Neuronal stem cell (in vitro differentiated cells): ENCODE results near the gene DRD2.
A peak's percentile ranks its signal among the peaks of the same experiment; 100 is the strongest.

Experiments used
- DNase-seq: peaks from one replicate; pipeline ENCODE4 v3.0.0-alpha.2; 2013; ENCODE audit warnings: low spot score
- H2AFZ ChIP-seq: one replicate; pipeline ENCODE4 v1.6.1; 2013; ENCODE audit warnings: mild to moderate bottlenecking, low read length, inconsistent platforms
- H2AK5ac ChIP-seq: 2 replicates; pipeline ENCODE4 v1.6.1; 2013; ENCODE audit warnings: low read depth, mild to moderate bottlenecking, inconsistent platforms, low read length, moderate library complexity, mixed read lengths
- H2BK120ac ChIP-seq: 2 replicates; pipeline ENCODE4 v1.6.1; 2013; ENCODE audit warnings: low read depth, mild to moderate bottlenecking, inconsistent platforms, low read length, moderate library complexity, mixed read lengths
- H2BK12ac ChIP-seq: one replicate; pipeline ENCODE4 v1.6.1; 2013; ENCODE audit warnings: low read length, inconsistent platforms
- H2BK15ac ChIP-seq: 2 replicates; pipeline ENCODE4 v1.6.1; 2013; ENCODE audit warnings: mild to moderate bottlenecking, low read length, inconsistent platforms, mixed read lengths
- H2BK5ac ChIP-seq: one replicate; pipeline ENCODE4 v1.6.1; 2013; ENCODE audit warnings: inconsistent platforms, mild to moderate bottlenecking, low read length, moderate library complexity
- H3K14ac ChIP-seq: one replicate; pipeline ENCODE4 v1.6.1; 2013; ENCODE audit warnings: low read length, inconsistent platforms
- H3K18ac ChIP-seq: 2 replicates; pipeline ENCODE4 v1.6.1; 2013; ENCODE audit warnings: low read length, inconsistent platforms
- H3K23ac ChIP-seq: 2 replicates; pipeline ENCODE4 v1.6.1; 2013; ENCODE audit warnings: low read depth, mild to moderate bottlenecking, mixed read lengths, low read length, inconsistent platforms; ENCODE audit not compliant: poor library complexity
- H3K27ac ChIP-seq: replicated peaks from 3 replicates; pipeline ENCODE4 v1.5.1; 2013; ENCODE audit warnings: low read length, inconsistent platforms
- H3K27me3 ChIP-seq, 3 experiments: 2 replicates each; pipeline ENCODE4 v1.6.1; 2013; ENCODE audit warnings: low read length in 3 of 3, mild to moderate bottlenecking in 2 of 3, inconsistent platforms in 1 of 3, low read depth in 1 of 3, mixed read lengths in 1 of 3, moderate library complexity in 1 of 3; ENCODE audit not compliant: control insufficient read depth in 3 of 3, insufficient read depth in 3 of 3
- H3K36me3 ChIP-seq, 2 donors: replicated peaks in 1 of 2; 2 replicates each; pipeline ENCODE4 v1.6.1; 2013; ENCODE audit warnings: low read length in 2 of 2; ENCODE audit not compliant: control insufficient read depth in 2 of 2, insufficient read depth in 2 of 2
- H3K4ac ChIP-seq: 2 replicates; pipeline ENCODE4 v1.6.1; 2013; ENCODE audit warnings: inconsistent platforms, mild to moderate bottlenecking, low read length, moderate library complexity
- H3K4me1 ChIP-seq, 2 donors: 1 replicate in 1 of 2; 2 replicates in 1 of 2; pipeline ENCODE4 v1.6.1; 2013; ENCODE audit warnings: low read length in 2 of 2, low read depth in 1 of 2; ENCODE audit not compliant: control insufficient read depth in 2 of 2, insufficient read depth in 1 of 2
- H3K4me2 ChIP-seq: one replicate; pipeline ENCODE4 v1.6.1; 2013; ENCODE audit warnings: mild to moderate bottlenecking, low read length, inconsistent platforms; ENCODE audit not compliant: insufficient read depth, poor library complexity, severe bottlenecking
- H3K4me3 ChIP-seq, 2 donors: 2 replicates each; pipeline ENCODE4 v1.5.1; 2013; ENCODE audit warnings: low read length in 2 of 2, mild to moderate bottlenecking in 2 of 2, inconsistent platforms in 1 of 2, moderate library complexity in 1 of 2
- H3K79me1 ChIP-seq: one replicate; pipeline ENCODE4 v1.6.1; 2013; ENCODE audit warnings: low read depth, mild to moderate bottlenecking, inconsistent platforms, low read length, moderate library complexity
- H3K9ac ChIP-seq: one replicate; pipeline ENCODE4 v1.6.1; 2013; ENCODE audit warnings: mild to moderate bottlenecking, low read depth, low read length, inconsistent platforms; ENCODE audit not compliant: poor library complexity
- H3K9me3 ChIP-seq, 2 donors: replicated peaks in 1 of 2; 2 replicates each; pipeline versions ENCODE3 to v1.6.1; 2013; ENCODE audit warnings: low read length in 2 of 2, mild to moderate bottlenecking in 2 of 2, inconsistent platforms in 1 of 2, low read depth in 1 of 2, mixed read lengths in 1 of 2, moderate library complexity in 1 of 2; ENCODE audit not compliant: control insufficient read depth in 2 of 2, insufficient read depth in 1 of 2
- H4K8ac ChIP-seq: one replicate; pipeline ENCODE4 v1.6.1; 2013; ENCODE audit warnings: low read depth, mild to moderate bottlenecking, inconsistent platforms, low read length, moderate library complexity
- H4K91ac ChIP-seq: one replicate; pipeline ENCODE4 v1.6.1; 2013; ENCODE audit warnings: low read length, low read depth, mild to moderate bottlenecking, inconsistent platforms; ENCODE audit not compliant: poor library complexity
- WGBS, 2 donors: extraction: QIAGEN DNeasy Blood & Tissue Kit; methylation state at CpG; one replicate each; pipeline ENCODE4 v1.1.7; 2013; ENCODE audit warnings: missing lambda C conversion rate in 2 of 2, mixed read lengths in 1 of 2; ENCODE audit not compliant: insufficient read length in 2 of 2, insufficient replicate concordance in 1 of 2; ENCODE audit errors: extremely low coverage in 2 of 2; 5-methylcytosine and 5-hydroxymethylcytosine counted together

The DRD2 gene

DNA sequence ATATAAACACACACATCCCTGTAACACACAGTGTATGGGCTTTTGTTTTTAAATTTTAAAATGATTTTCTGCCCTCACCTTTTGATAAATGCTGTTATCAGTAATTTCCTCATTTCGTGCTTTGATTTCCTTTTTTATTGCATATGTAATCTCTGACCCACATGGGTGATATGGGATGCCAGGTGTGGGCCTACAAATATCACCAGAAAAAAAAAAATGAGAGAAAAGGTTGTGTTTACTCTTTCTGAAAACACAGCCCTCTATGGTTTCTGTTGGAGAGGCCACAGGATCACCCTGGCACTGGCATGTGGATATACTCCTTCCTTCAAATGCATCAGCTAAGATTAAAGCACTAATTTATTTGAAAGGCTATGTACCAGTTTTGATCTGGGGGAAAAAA, 17.0 kb downstream of the DRD2 start:
- DNase-seq: no peak
- no peaks in the 10 kb centered on the region for H3K36me3 ChIP-seq
- no peak overlapping the region for H2AK5ac ChIP-seq
- no peak overlapping the region for H2BK12ac ChIP-seq
- WGBS, 2 donors: no CpG with 5 or more reads among the region's 1 CpG
- no peaks in the 10 kb centered on the region for H3K9me3 ChIP-seq
- H3K14ac ChIP-seq: no peak overlapping the region
- H3K18ac ChIP-seq: no peak overlapping the region
- no peak overlapping the region for H2BK5ac ChIP-seq
- H4K91ac ChIP-seq: no peak overlapping the region
- H3K27me3 ChIP-seq: peaks cover 0 to 22% (median 0%) of the 10 kb centered on the region in 3 experiments
- H3K4me1 ChIP-seq: peaks cover 0 to 10% of the 10 kb centered on the region in 2 donors
- H4K8ac ChIP-seq: no peak overlapping the region
- no peaks in the 10 kb centered on the region for H3K79me1 ChIP-seq
- H3K4me3 ChIP-seq: no peak overlapping the region
- H2BK15ac ChIP-seq: no peak overlapping the region
- H3K9ac ChIP-seq: no peak overlapping the region
- no peak overlapping the region for H2BK120ac ChIP-seq
- no peak overlapping the region for H2AFZ ChIP-seq
- no peak overlapping the region for H3K27ac ChIP-seq
- no peak overlapping the region for H3K4me2 ChIP-seq
- H3K4ac ChIP-seq: no peak overlapping the region
- no peak overlapping the region for H3K23ac ChIP-seq

DNA sequence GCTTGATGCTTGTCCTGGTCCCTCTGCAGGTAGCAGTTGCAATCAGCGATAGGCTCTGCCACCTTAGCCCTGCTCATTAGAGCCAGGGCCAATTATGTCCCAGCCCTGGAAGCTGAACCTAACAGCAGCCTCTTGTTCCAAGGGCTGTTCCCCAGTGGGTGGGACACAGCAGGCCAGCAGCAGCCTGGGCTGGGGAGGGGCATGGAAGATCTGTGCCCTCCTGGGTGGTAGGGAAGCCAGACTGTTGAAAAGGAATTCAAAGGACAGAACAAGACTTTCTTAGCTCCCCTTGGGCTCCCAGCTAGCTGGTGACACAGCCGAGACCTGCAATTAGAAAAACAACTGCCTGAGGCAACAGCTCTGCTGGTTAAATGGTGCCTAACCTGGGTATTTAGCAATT, 17.4 kb downstream of the DRD2 start:
- no peak overlapping the region for H3K18ac ChIP-seq
- peaks cover 0 to 10% of the 10 kb centered on the region in 2 donors for H3K4me1 ChIP-seq
- H2AFZ ChIP-seq: no peak overlapping the region
- H3K79me1 ChIP-seq: no peaks in the 10 kb centered on the region
- H2BK5ac ChIP-seq: no peak overlapping the region
- H3K4ac ChIP-seq: no peak overlapping the region
- no peak overlapping the region for H4K91ac ChIP-seq
- no peak overlapping the region for H3K9ac ChIP-seq
- H3K9me3 ChIP-seq: no peaks in the 10 kb centered on the region
- H4K8ac ChIP-seq: no peak overlapping the region
- H2AK5ac ChIP-seq: no peak overlapping the region
- H3K23ac ChIP-seq: no peak overlapping the region
- no CpG with 5 or more reads among the region's 2 CpGs for WGBS, 2 donors
- peak; percentile 40 for DNase-seq
- H3K27me3 ChIP-seq: peaks cover 0 to 22% (median 0%) of the 10 kb centered on the region in 3 experiments
- H2BK15ac ChIP-seq: no peak overlapping the region
- no peak overlapping the region for H2BK12ac ChIP-seq
- no peak overlapping the region for H2BK120ac ChIP-seq
- H3K4me3 ChIP-seq: no peak overlapping the region
- no peak overlapping the region for H3K4me2 ChIP-seq
- H3K27ac ChIP-seq: no peak overlapping the region
- H3K36me3 ChIP-seq: no peaks in the 10 kb centered on the region
- H3K14ac ChIP-seq: no peak overlapping the region

DNA sequence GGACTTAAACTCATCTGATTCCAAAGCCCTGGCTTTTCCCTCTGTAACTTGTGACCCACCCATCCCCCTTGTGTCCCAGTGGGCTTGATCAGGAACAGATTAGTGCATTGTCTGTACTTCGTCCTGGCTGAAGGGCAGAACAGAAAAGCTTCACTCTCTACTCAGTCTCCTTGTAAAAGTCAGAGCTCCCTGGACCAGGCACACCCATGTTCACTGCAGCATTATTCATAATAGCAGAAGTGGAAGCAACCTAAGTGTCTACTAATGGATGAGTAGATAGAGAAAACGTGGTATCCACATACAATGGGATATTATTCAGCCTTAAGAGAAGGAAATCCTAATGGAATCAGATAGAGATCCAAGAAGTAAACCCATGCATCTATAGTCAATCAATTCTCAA, 20.7 kb downstream of the DRD2 start:
- Histone ChIP-seq H2BK12ac (no peak overlapping the region), H3K9ac (no peak overlapping the region), H3K4me3 (no peak overlapping the region), H2BK15ac (no peak overlapping the region), H3K79me1 (no peaks in the 10 kb centered on the region), H2BK5ac (no peak overlapping the region), H3K36me3 (no peaks in the 10 kb centered on the region), H2BK120ac (no peak overlapping the region), H4K91ac (no peak overlapping the region), H3K18ac (no peak overlapping the region), H3K23ac (no peak overlapping the region), H3K4me1 (peaks cover 0 to 6% of the 10 kb centered on the region in 2 donors), H3K14ac (no peak overlapping the region), H4K8ac (no peak overlapping the region), H3K4ac (no peak overlapping the region), H3K27me3 (peaks cover 0 to 14% (median 0%) of the 10 kb centered on the region in 3 experiments), H3K9me3 (no peaks in the 10 kb centered on the region), H2AK5ac (no peak overlapping the region), H2AFZ (no peak overlapping the region), H3K27ac (no peak overlapping the region), H3K4me2 (no peak overlapping the region)
- no peak for DNase-seq
- WGBS, 2 donors: no CpG with 5 or more reads among the region's 2 CpGs

DNA sequence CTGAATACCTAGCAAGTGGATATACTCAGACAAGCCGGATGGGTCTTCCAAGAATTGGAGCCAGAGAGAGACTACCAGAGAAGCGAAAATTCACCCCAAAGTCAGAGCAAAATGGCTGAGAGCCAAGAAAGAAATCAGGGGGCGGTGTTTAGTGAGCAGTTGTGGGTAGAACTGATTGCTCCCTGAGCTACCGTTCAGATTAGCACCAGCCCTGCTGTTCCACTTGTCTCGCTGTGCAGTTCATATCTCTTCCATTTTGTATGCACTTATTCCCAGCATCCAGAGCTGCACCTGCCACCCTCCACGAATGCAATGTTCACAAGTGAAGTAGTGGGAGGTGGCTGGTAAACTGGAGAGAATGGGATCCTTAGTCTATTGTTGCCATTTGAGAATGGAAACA, 25.5 kb downstream of the DRD2 start:
- no peak overlapping the region for H2BK5ac ChIP-seq
- no peaks in the 10 kb centered on the region for H3K36me3 ChIP-seq

More for the DNA sequence above, 25.5 kb downstream of the DRD2 start:
- Histone ChIP-seq H3K27ac (no peak overlapping the region), H3K4me2 (no peak overlapping the region), H3K23ac (no peak overlapping the region), H3K79me1 (no peaks in the 10 kb centered on the region), H2BK15ac (no peak overlapping the region), H4K8ac (no peak overlapping the region), H2BK120ac (no peak overlapping the region), H3K14ac (no peak overlapping the region), H3K27me3 (peaks cover 0 to 19% (median 0%) of the 10 kb centered on the region in 3 experiments), H4K91ac (no peak overlapping the region), H2AFZ (no peak overlapping the region), H3K9ac (no peak overlapping the region), H3K4me3 (no peak overlapping the region), H3K4ac (no peak overlapping the region), H3K4me1 (peaks cover 0 to 4% of the 10 kb centered on the region in 2 donors), H3K9me3 (no peaks in the 10 kb centered on the region), H3K18ac (no peak overlapping the region), H2AK5ac (no peak overlapping the region), H2BK12ac (no peak overlapping the region)
- no CpG with 5 or more reads among the region's 6 CpGs for WGBS, 2 donors
- no peak for DNase-seq
